Stimulated activated CD8-positive, alpha-beta memory T cell treated with anti-CD3 and anti-CD28 coated beads, Interleukin-15, amount 100 ng/mL, for 1 hour (primary cell): Measurements from ENCODE around the gene CYB561A3.

Experiments used
- DNase-seq: peaks from one replicate; pipeline ENCODE4 v3.0.0-alpha.2; 2020; ENCODE audit warnings: low read depth

The CYB561A3 gene

GRCh38 chr11:61345170-61345610, 16.5 kb downstream of the CYB561A3 start:
- no peak for DNase-seq

GRCh38 chr11:61343792-61344745, 17.6 kb downstream of the CYB561A3 start:
- no peak for DNase-seq

GRCh38 chr11:61342207-61342803, 19.4 kb downstream of the CYB561A3 start:
- DNase-seq = no peak

DNA sequence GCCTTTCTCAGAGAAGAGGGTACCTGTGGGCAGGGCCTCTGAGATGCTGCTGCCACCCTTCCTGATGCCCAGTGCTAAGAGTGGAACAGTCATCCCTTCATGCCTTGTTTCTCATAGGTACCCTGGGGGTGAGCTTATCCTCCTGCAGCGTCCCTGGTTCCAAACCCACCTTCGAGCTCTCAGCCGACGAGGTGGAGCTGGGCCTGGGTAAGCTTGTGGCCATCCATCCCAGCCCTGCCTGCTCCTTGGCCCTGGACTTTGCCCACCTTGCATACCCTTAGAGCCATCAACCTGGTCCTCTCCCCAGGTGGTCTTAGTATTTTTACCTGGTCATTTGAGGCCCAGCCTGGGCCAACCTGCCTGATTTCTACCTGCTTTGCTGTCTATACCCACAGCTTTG, 20.0 kb downstream of the CYB561A3 start:
- DNase-seq = no peak

DNA sequence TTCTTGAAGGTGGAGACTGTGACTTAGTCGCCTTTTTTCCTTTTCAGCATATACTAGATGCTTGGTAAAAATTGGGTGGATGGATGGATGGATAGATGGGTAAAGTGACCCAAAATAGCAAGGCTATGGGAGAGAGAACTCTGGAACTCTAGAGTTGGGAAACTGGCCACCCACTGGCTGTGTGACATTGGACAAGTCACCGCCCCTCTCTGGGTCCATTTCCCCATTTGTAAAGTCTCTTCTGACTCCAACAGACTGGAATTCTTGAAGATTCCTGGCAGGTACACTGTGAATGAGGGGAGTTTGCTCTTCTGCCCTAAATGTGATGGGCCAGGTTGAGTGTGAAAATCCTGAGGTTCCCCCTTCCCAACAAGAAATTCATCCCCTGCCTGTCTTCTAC, 20.7 kb downstream of the CYB561A3 start:
- no peak for DNase-seq

GRCh38 chr11:61339490-61339878, 22.2 kb downstream of the CYB561A3 start:
- no peak for DNase-seq

- no peak for DNase-seq
These were observed 22.7 kb downstream of the CYB561A3 start for GRCh38 chr11:61338783-61339489.

DNA sequence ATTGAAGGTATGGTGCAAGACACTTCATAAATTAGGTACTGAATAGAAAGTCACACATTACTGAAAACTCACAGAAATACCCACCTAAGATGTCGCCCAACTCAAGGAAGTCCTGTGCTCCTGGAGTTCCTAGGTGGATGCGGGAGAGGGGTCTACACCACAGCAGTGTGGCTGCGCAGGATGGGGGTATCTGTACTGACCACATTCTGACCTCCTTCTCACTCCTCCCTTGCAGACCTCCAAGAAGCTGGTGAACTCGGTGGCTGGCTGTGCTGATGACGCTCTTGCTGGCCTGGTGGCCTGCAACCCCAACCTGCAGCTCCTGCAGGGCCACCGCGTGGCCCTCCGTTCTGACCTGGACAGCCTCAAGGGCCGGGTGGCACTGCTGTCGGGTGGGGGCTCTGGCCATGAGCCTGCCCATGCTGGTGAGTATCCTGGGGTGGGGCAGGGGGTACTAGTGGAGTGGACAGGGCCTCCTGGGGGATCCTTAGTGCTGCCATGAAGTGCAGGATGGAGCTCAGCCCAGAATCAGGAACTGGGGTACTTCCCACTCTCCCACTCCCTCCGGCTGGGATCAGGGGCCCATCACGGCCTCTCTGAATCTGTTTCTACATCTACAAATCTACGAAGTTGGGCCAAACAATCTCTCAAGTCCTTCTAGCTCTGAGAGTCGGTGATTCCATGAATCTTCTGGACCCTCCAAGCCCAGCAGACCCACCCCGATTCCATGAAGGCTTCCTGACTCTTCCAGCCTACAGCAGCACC, 23.8 kb downstream of the CYB561A3 start:
- DNase-seq = no peak

GRCh38 chr11:61336171-61336935, 25.3 kb downstream of the CYB561A3 start:
- peak; percentile 50 for DNase-seq

- no peak for DNase-seq
These were observed 26.3 kb downstream of the CYB561A3 start for GRCh38 chr11:61335355-61335710.

- no peak for DNase-seq
These were observed 27.0 kb downstream of the CYB561A3 start for GRCh38 chr11:61334434-61335354.

- no peak for DNase-seq
These were observed 27.9 kb downstream of the CYB561A3 start for GRCh38 chr11:61333550-61334433.

GRCh38 chr11:61332797-61333549, 28.7 kb downstream of the CYB561A3 start, which contains the start of the genes DDB1 and TKFC:
Gene DDB1 (minus strand): TSS chr11:61333105. CDS start chr11:61332968, 137 bp downstream.
Gene TKFC (plus strand): TSS chr11:61333228. CDS start chr11:61334729, 1,501 bp downstream.
- peak; percentile 90 for DNase-seq

DNA sequence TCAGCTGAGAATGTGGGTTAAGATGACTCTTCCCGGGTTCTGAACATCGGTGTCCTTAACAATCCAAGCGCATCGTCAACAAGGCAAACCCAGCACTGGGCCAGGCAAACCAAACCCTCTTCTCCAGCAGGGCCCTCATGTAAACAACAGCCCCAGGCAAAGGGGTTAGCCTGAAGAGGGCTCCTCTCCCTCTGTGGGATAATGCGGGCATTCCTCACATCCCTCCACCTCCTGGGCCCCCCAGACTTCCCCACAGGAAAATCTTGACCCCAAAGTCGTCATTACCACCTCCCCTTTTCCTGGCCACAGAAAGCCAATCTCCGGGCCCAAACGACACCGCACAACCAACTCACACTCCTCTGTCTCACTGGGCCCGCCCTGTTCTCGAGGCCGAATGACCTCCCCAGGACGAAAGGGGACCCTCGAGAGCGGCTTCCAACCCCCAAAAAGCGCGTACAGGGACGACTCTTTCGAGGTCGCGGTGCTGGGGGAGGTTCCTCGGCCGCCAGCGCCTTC, 29.3 kb downstream of the CYB561A3 start:
- DNase-seq = no peak

- no peak for DNase-seq
These were observed 30.0 kb downstream of the CYB561A3 start for GRCh38 chr11:61331651-61332050.

DNA sequence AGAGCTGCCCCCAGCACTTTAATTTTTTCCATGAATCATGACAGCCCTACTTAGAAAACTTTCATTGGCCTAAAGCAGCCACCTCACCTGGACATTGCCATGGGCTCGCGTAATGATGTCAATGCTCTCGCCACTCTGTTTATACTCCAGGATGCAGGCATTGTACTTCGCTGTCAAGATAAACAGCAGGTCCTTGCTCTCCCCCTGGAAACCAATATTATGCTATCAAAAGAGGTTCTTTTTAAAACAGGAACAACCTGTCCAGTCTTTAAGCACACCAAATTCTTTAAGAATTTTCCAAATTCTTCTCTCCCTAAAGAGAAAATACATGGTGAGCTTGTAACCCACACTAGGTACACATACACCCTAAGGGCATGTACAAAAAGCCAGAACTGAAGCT, 31.8 kb downstream of the CYB561A3 start:
- DNase-seq = no peak

- no peak for DNase-seq
These were observed 33.3 kb downstream of the CYB561A3 start for GRCh38 chr11:61328351-61328750.

GRCh38 chr11:61327669-61328071, 34.0 kb downstream of the CYB561A3 start:
- no peak for DNase-seq
